Neural cell (in vitro differentiated cells): ENCODE results near the gene RGS6. TPM values are rescaled to one million over a fixed set of nuclear protein-coding genes. Genes with fewer than 3 reads are reported as not detected.

Experiments used
- H2AFZ ChIP-seq: fragments of 200-600, 300-800 bp; sonication (generic), shearing (Covaris generic); 2 replicates; pipeline ENCODE4 v1.6.0; 2014; ENCODE audit warnings: low read depth, mild to moderate bottlenecking, antibody characterized with exemption, low read length, moderate library complexity
- H3F3A ChIP-seq: fragments of 200-600 bp; shearing (Covaris generic); 2 replicates; pipeline ENCODE4 v1.6.1; 2016; ENCODE audit warnings: mild to moderate bottlenecking, moderate library complexity, mixed read lengths, antibody characterized with exemption, low read length; ENCODE audit not compliant: insufficient read depth, poor library complexity, severe bottlenecking
- H3K27ac ChIP-seq: fragments of 200-600, 300-800 bp; sonication (generic), shearing (Covaris generic); 2 replicates; pipeline ENCODE4 v1.5.1; 2014; ENCODE audit warnings: mild to moderate bottlenecking, low read length, moderate library complexity
- H3K27me3 ChIP-seq: fragments of 300-800, 200-600 bp; sonication (generic), shearing (Covaris generic); 2 replicates; pipeline ENCODE4 v1.6.0; 2014; ENCODE audit warnings: mild to moderate bottlenecking, low read depth, low read length, moderate library complexity; ENCODE audit not compliant: insufficient read depth
- H3K36me3 ChIP-seq: fragments of 300-800, 200-600 bp; sonication (generic), shearing (Covaris generic); 2 replicates; pipeline ENCODE4 v1.5.1; 2014; ENCODE audit warnings: mild to moderate bottlenecking, antibody characterized with exemption, low read length, moderate library complexity; ENCODE audit not compliant: insufficient read depth
- H3K4me2 ChIP-seq: fragments of 300-800, 200-600 bp; sonication (generic), shearing (Covaris generic); 2 replicates; pipeline ENCODE4 v1.6.0; 2014; ENCODE audit warnings: mild to moderate bottlenecking, low read length
- H3K4me3 ChIP-seq: fragments of 300-800, 200-600 bp; sonication (generic), shearing (Covaris generic); 2 replicates; pipeline ENCODE4 v1.5.1; 2014; ENCODE audit warnings: mild to moderate bottlenecking, low read length, moderate library complexity
- H3K79me2 ChIP-seq: fragments of 200-600 bp; shearing (Covaris generic); replicated peaks from 2 replicates; pipeline ENCODE4 v1.6.0; 2014; ENCODE audit warnings: mild to moderate bottlenecking, low read length, moderate library complexity; ENCODE audit not compliant: insufficient read depth
- H3K9ac ChIP-seq: fragments of 300-800, 200-600 bp; sonication (generic), shearing (Covaris generic); 2 replicates; pipeline ENCODE4 v1.6.1; 2016; ENCODE audit warnings: mild to moderate bottlenecking, low read length, mixed read lengths
- H3K9me2 ChIP-seq: fragments of 200-600 bp; shearing (Covaris generic); 2 replicates; pipeline ENCODE4 v1.6.1; 2016; ENCODE audit warnings: mild to moderate bottlenecking, low read length, mixed read lengths; ENCODE audit not compliant: insufficient read depth
- H3K9me3 ChIP-seq: fragments of 200-600, 300-800 bp; sonication (generic), shearing (Covaris generic); 2 replicates; pipeline ENCODE4 v1.6.1; 2016; ENCODE audit warnings: mild to moderate bottlenecking, mixed run types, low read length, moderate library complexity, mixed read lengths
- H4K20me1 ChIP-seq: fragments of 200-600 bp; shearing (Covaris generic); 2 replicates; pipeline ENCODE4 v1.6.1; 2016; ENCODE audit warnings: mild to moderate bottlenecking, mixed run types; ENCODE audit not compliant: insufficient read depth
- EP300 ChIP-seq: fragments of 450-650 bp; conservative IDR thresholded peaks from 2 replicates; pipeline ENCODE4 v1.6.1; 2014; ENCODE audit warnings: antibody characterized with exemption, mild to moderate bottlenecking, moderate library complexity; ENCODE audit not compliant: poor library complexity, severe bottlenecking
- EZH2 ChIP-seq: fragments of 200-600, 300-800 bp; shearing (Covaris generic), sonication (generic); IDR thresholded peaks from 2 replicates; pipeline ENCODE4 v1.6.1; 2014; ENCODE audit warnings: antibody characterized with exemption, low read length, borderline replicate concordance, mild to moderate bottlenecking; ENCODE audit not compliant: insufficient read depth, poor library complexity, severe bottlenecking
- MXI1 ChIP-seq: fragments of 450-650 bp; conservative IDR thresholded peaks from 2 replicates; pipeline ENCODE4 v1.6.1; 2014; ENCODE audit warnings: antibody characterized with exemption, mild to moderate bottlenecking; ENCODE audit not compliant: poor library complexity, severe bottlenecking
- POLR2AphosphoS5 ChIP-seq: IDR thresholded peaks from 2 replicates; pipeline ENCODE4 v1.6.1; 2012
- RAD21 ChIP-seq: fragments of 450-650 bp; conservative IDR thresholded peaks from 2 replicates; pipeline ENCODE4 v1.6.1; 2014; ENCODE audit warnings: antibody characterized with exemption, mild to moderate bottlenecking, moderate library complexity
- SMC3 ChIP-seq: fragments of 450-650 bp; conservative IDR thresholded peaks from 2 replicates; pipeline ENCODE4 v1.6.1; 2014; ENCODE audit warnings: antibody characterized with exemption, mild to moderate bottlenecking, moderate library complexity; ENCODE audit not compliant: poor library complexity
- TAF1 ChIP-seq: IDR thresholded peaks from 2 replicates; pipeline ENCODE4 v1.6.1; 2012; ENCODE audit warnings: low read depth
- polyA plus RNA-seq: library from polyadenylated mRNA; depleted of rRNA; stranded (reverse); fragments of >200 nt; gene quantifications from 2 replicates; pipeline ENCODE4 v1.2.3, GENCODE V29; 2014
- TF ChIP-seq, protein P1 (sequence below): IDR thresholded peaks from 2 replicates; pipeline ENCODE4 v1.6.1; 2012; ENCODE audit warnings: borderline replicate concordance
- TF ChIP-seq, protein P2 (sequence below): fragments of 450-650 bp; IDR thresholded peaks from 2 replicates; pipeline ENCODE4 v1.5.1; 2014; ENCODE audit warnings: antibody characterized with exemption, mild to moderate bottlenecking, moderate library complexity; ENCODE audit not compliant: poor library complexity, severe bottlenecking

The RGS6 gene
- polyA plus RNA-seq, 1 donor from 2014 or later: 7.3 TPM

GRCh38 chr14:72318648-72319047 is 386.4 kb downstream of the RGS6 start:
- Histone ChIP-seq H4K20me1 (no peaks in the 10 kb centered on the region), H3F3A (no peaks in the 10 kb centered on the region), H3K27ac (no peak overlapping the region), H2AFZ (no peak overlapping the region), H3K9me2 (no peaks in the 10 kb centered on the region), H3K9ac (no peak overlapping the region), H3K36me3 (no peaks in the 10 kb centered on the region), H3K4me2 (no peak overlapping the region), H3K9me3 (no peaks in the 10 kb centered on the region), H3K79me2 (no peaks in the 10 kb centered on the region), H3K4me3 (no peak overlapping the region), H3K27me3 (no peaks in the 10 kb centered on the region)
- no peak for TF ChIP-seq EZH2
- TF ChIP-seq RAD21: no peak
- no peak for TF ChIP-seq MXI1
- TF ChIP-seq EP300: no peak
- TF ChIP-seq, protein P1, sequence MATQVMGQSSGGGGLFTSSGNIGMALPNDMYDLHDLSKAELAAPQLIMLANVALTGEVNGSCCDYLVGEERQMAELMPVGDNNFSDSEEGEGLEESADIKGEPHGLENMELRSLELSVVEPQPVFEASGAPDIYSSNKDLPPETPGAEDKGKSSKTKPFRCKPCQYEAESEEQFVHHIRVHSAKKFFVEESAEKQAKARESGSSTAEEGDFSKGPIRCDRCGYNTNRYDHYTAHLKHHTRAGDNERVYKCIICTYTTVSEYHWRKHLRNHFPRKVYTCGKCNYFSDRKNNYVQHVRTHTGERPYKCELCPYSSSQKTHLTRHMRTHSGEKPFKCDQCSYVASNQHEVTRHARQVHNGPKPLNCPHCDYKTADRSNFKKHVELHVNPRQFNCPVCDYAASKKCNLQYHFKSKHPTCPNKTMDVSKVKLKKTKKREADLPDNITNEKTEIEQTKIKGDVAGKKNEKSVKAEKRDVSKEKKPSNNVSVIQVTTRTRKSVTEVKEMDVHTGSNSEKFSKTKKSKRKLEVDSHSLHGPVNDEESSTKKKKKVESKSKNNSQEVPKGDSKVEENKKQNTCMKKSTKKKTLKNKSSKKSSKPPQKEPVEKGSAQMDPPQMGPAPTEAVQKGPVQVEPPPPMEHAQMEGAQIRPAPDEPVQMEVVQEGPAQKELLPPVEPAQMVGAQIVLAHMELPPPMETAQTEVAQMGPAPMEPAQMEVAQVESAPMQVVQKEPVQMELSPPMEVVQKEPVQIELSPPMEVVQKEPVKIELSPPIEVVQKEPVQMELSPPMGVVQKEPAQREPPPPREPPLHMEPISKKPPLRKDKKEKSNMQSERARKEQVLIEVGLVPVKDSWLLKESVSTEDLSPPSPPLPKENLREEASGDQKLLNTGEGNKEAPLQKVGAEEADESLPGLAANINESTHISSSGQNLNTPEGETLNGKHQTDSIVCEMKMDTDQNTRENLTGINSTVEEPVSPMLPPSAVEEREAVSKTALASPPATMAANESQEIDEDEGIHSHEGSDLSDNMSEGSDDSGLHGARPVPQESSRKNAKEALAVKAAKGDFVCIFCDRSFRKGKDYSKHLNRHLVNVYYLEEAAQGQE: no peak
- no peak for TF ChIP-seq POLR2AphosphoS5
- TF ChIP-seq SMC3: no peak
- TF ChIP-seq, protein P2, sequence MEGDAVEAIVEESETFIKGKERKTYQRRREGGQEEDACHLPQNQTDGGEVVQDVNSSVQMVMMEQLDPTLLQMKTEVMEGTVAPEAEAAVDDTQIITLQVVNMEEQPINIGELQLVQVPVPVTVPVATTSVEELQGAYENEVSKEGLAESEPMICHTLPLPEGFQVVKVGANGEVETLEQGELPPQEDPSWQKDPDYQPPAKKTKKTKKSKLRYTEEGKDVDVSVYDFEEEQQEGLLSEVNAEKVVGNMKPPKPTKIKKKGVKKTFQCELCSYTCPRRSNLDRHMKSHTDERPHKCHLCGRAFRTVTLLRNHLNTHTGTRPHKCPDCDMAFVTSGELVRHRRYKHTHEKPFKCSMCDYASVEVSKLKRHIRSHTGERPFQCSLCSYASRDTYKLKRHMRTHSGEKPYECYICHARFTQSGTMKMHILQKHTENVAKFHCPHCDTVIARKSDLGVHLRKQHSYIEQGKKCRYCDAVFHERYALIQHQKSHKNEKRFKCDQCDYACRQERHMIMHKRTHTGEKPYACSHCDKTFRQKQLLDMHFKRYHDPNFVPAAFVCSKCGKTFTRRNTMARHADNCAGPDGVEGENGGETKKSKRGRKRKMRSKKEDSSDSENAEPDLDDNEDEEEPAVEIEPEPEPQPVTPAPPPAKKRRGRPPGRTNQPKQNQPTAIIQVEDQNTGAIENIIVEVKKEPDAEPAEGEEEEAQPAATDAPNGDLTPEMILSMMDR: no peak
- no peak for TF ChIP-seq TAF1

- Histone ChIP-seq H3K27ac (no peak overlapping the region), H3K36me3 (no peaks in the 10 kb centered on the region), H3K9me3 (no peaks in the 10 kb centered on the region), H3K79me2 (no peaks in the 10 kb centered on the region), H3K4me3 (no peak overlapping the region), H2AFZ (no peak overlapping the region), H3K9ac (no peak overlapping the region), H3K4me2 (no peak overlapping the region), H3K27me3 (no peaks in the 10 kb centered on the region), H3F3A (no peaks in the 10 kb centered on the region), H4K20me1 (no peaks in the 10 kb centered on the region), H3K9me2 (no peaks in the 10 kb centered on the region)
- TF ChIP-seq EP300: no peak
- no peak for TF ChIP-seq TAF1
- TF ChIP-seq SMC3: no peak
- no peak for TF ChIP-seq POLR2AphosphoS5
- TF ChIP-seq EZH2: no peak
- TF ChIP-seq RAD21: no peak
- TF ChIP-seq, protein P2: no peak
- TF ChIP-seq, protein P1: no peak
- no peak for TF ChIP-seq MXI1
Measured at GRCh38 chr14:72332046-72332445, 399.8 kb downstream of the RGS6 start.
